ENCODE measurements around the gene UBB.

DNA sequence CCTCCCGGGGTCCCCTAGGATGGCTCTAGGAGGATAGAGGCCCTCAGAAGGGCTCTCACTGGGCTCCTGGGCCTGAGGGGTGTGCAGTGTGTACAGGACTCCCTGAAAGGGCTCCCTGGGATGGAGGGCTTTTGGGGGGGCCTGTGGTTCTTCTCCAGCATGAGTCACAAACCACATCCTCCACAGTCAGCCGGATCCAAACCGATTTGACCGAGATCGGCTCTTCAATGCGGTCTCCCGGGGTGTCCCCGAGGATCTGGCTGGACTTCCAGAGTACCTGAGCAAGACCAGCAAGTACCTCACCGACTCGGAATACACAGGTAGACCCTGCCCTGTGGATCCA, 39.0 kb downstream of the UBB start:
- TF ChIP-seq, protein P1, sequence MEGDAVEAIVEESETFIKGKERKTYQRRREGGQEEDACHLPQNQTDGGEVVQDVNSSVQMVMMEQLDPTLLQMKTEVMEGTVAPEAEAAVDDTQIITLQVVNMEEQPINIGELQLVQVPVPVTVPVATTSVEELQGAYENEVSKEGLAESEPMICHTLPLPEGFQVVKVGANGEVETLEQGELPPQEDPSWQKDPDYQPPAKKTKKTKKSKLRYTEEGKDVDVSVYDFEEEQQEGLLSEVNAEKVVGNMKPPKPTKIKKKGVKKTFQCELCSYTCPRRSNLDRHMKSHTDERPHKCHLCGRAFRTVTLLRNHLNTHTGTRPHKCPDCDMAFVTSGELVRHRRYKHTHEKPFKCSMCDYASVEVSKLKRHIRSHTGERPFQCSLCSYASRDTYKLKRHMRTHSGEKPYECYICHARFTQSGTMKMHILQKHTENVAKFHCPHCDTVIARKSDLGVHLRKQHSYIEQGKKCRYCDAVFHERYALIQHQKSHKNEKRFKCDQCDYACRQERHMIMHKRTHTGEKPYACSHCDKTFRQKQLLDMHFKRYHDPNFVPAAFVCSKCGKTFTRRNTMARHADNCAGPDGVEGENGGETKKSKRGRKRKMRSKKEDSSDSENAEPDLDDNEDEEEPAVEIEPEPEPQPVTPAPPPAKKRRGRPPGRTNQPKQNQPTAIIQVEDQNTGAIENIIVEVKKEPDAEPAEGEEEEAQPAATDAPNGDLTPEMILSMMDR (conservative IDR thresholded peaks at IDR 0.05; ENCODE audit: low read depth in 2 of 2) = no peak
- no peak for TF ChIP-seq STAT1 (IDR thresholded peaks at IDR 0.05; ENCODE audit: unreplicated experiment)

Measured in GM23338 (cell line).